ENCODE measurements around the gene ZNF366. TPM values are rescaled to one million over a fixed set of nuclear protein-coding genes. Genes with fewer than 3 reads are reported as not detected.

ZNF366 gene
- total RNA-seq, 4 donors from 2014 or later: 1.3 to 14.7 (median 3.0) TPM

- 58 to 68% methylated on average over 3 of the region's 3 CpGs for WGBS, 2 donors
- Histone ChIP-seq H3K9me3 (no peaks in the 10 kb centered on the region), H3K27me3 (no peaks in the 10 kb centered on the region), H3K27ac (peak overlapping the region in 2 of 3 donors; percentile 36 to 39), H3K4me3 (replicated peaks in 1 of 3) (no peak overlapping the region), H3K36me3 (no peaks in the 10 kb centered on the region), H3K4me1 (peaks cover 8 to 30% of the 10 kb centered on the region in 2 donors)
- no peak for DNase-seq
- TF ChIP-seq CTCF (IDR thresholded peaks at IDR 0.05) (no peak), POLR2A (IDR thresholded peaks at IDR 0.05) (no peak)
- intact Hi-C loops (cut with DNase I): no loop called here
Observed at GRCh38 chr5:72434781-72435437, 72.3 kb downstream of the ZNF366 start.

GRCh38 chr5:72434056-72434780, 73.0 kb downstream of the ZNF366 start:
- Histone ChIP-seq H3K27ac (peak overlapping the region in 2 of 3 donors; percentile 36 to 39), H3K4me3 (replicated peaks in 1 of 3) (no peak overlapping the region), H3K36me3 (no peaks in the 10 kb centered on the region), H3K9me3 (no peaks in the 10 kb centered on the region), H3K4me1 (peaks cover 8 to 23% of the 10 kb centered on the region in 2 donors), H3K27me3 (no peaks in the 10 kb centered on the region)
- intact Hi-C loops (cut with DNase I): no loop called here
- peak; percentile 15 to 37 for DNase-seq
- TF ChIP-seq CTCF (IDR thresholded peaks at IDR 0.05): no peak
- TF ChIP-seq POLR2A (IDR thresholded peaks at IDR 0.05): no peak
- 47 to 49% methylated on average over 5 of the region's 5 CpGs for WGBS, 2 donors

- WGBS, 2 donors: 58 to 60% methylated on average over 1 of the region's 1 CpG
- intact Hi-C loops (cut with DNase I): no loop called here
- H3K27me3 ChIP-seq: no peaks in the 10 kb centered on the region
- H3K4me1 ChIP-seq: peaks cover 8 to 23% of the 10 kb centered on the region in 2 donors
- TF ChIP-seq CTCF (IDR thresholded peaks at IDR 0.05) (no peak), POLR2A (IDR thresholded peaks at IDR 0.05) (no peak)
- DNase-seq: no peak
- H3K9me3 ChIP-seq: no peaks in the 10 kb centered on the region
- H3K4me3 ChIP-seq (replicated peaks in 1 of 3): no peak overlapping the region
- H3K36me3 ChIP-seq: no peaks in the 10 kb centered on the region
- H3K27ac ChIP-seq: peak overlapping the region in 2 of 3 donors; percentile 31 to 39
Observed at GRCh38 chr5:72433522-72433921, 73.7 kb downstream of the ZNF366 start.

- TF ChIP-seq CTCF (IDR thresholded peaks at IDR 0.05) (no peak), POLR2A (IDR thresholded peaks at IDR 0.05) (no peak)
- peaks cover under 1 to 6% of the 10 kb centered on the region in 2 donors for H3K4me1 ChIP-seq
- intact Hi-C loops (cut with DNase I): no loop called here
- DNase-seq: no peak
- H3K4me3 ChIP-seq (replicated peaks in 1 of 3): no peak overlapping the region
- WGBS, 2 donors: 70 to 86% methylated on average over 1 of the region's 1 CpG
- H3K27me3 ChIP-seq: no peaks in the 10 kb centered on the region
- no peak overlapping the region for H3K27ac ChIP-seq
- no peaks in the 10 kb centered on the region for H3K9me3 ChIP-seq
- H3K36me3 ChIP-seq: no peaks in the 10 kb centered on the region
Observed at GRCh38 chr5:72428669-72429068, 78.5 kb downstream of the ZNF366 start.
